OCI-LY7 (cell line): Measurements from ENCODE around the gene ZFAND2A.

Source experiments
- EZH2phosphoT487 ChIP-seq: fragments of 200-600 bp; sonication (generic); IDR thresholded peaks from 2 replicates; pipeline ENCODE4 v1.6.1; 2018; ENCODE audit warnings: low read depth, borderline replicate concordance, mild to moderate bottlenecking, mixed run types, antibody characterized with exemption, low read length, moderate library complexity, mixed read lengths
- TF ChIP-seq, protein P1 (sequence below): fragments of 200-600 bp; sonication (generic); conservative IDR thresholded peaks from 2 replicates; pipeline ENCODE4 v1.5.1; 2014; ENCODE audit warnings: mild to moderate bottlenecking, antibody characterized with exemption, low read length, moderate library complexity, mixed read lengths

DNA sequence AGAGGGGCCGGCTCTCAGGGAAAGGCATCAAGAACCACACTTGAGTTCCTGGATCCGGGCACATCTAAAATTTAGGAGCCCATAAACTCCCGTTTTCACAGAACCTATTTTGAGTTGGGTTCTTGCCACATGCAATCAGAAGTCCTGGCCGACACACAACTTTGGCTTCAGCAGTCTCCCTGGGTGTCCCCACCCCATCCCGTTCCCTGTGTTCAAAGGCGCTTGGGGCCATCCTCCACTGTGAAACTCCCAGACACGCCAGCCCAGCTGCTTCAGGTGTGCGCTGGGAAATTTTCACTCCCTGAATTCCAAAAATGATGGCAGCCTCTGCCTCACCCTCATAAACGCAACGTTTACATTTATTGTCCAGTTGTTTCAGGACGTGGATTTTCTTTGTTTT is 8.4 kb upstream of the ZFAND2A start:
- TF ChIP-seq, protein P1, sequence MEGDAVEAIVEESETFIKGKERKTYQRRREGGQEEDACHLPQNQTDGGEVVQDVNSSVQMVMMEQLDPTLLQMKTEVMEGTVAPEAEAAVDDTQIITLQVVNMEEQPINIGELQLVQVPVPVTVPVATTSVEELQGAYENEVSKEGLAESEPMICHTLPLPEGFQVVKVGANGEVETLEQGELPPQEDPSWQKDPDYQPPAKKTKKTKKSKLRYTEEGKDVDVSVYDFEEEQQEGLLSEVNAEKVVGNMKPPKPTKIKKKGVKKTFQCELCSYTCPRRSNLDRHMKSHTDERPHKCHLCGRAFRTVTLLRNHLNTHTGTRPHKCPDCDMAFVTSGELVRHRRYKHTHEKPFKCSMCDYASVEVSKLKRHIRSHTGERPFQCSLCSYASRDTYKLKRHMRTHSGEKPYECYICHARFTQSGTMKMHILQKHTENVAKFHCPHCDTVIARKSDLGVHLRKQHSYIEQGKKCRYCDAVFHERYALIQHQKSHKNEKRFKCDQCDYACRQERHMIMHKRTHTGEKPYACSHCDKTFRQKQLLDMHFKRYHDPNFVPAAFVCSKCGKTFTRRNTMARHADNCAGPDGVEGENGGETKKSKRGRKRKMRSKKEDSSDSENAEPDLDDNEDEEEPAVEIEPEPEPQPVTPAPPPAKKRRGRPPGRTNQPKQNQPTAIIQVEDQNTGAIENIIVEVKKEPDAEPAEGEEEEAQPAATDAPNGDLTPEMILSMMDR = no peak
- no peak for TF ChIP-seq EZH2phosphoT487
